HCT116 (cell line): ENCODE measurements around the gene GINS3. TPM values are rescaled to one million over a fixed set of nuclear protein-coding genes. Genes with fewer than 3 reads are reported as not detected.

ENCODE experiments used
- ATAC-seq: fragments of 200-7000 bp; cut with Tn5 transposase; 2 replicates; pipeline ENCODE4 v1.9.1; 2020; ENCODE audit warnings: mild to moderate bottlenecking, moderate library complexity
- Bru-seq: library from RNA; stranded (reverse); fragments of 400-500 nt; gene quantifications from one replicate; lab custom pipeline; 2021; lab: Mats Ljungman, UMichigan
- BruChase-seq, 2 experiments: library from RNA; stranded (reverse); fragments of 400-500 nt; gene quantifications; one replicate each; lab custom pipeline; 2021; lab: Mats Ljungman, UMichigan
- BruUV-seq: library from RNA; stranded (reverse); fragments of 400-500 nt; replicated peaks from 2 replicates; lab custom pipeline; 2021; lab: Mats Ljungman, UMichigan
- CTCF ChIA-PET: fragments of 300-600 bp; sonication (Branson Sonifier 250); formaldehyde crosslinking; loops from one replicate; lab custom pipeline; 2021; ENCODE audit warnings: antibody characterized with exemption; lab: Charles Lee
- POLR2A ChIA-PET: fragments of 300-600, 350-600 bp; sonication (Branson Sonifier 250); formaldehyde crosslinking; loops from one replicate; lab custom pipeline; 2021; ENCODE audit warnings: antibody characterized with exemption; lab: Charles Lee
- RAD21 ChIA-PET, 2 experiments: fragments of 300-600 bp; sonication (Branson Sonifier 250); formaldehyde crosslinking; loops; one replicate each; lab custom pipeline; 2023; ENCODE audit warnings: low total read pairs in 2 of 2; ENCODE audit not compliant: uncharacterized antibody in 2 of 2, unreplicated experiment in 2 of 2, low non-redundant PET in 1 of 2; lab: Charles Lee
- DNase-seq: peaks from one replicate; pipeline ENCODE4 v3.0.0-alpha.2; 2010; ENCODE audit warnings: low read depth, low spot score
- H2AFZ ChIP-seq: fragments of 200-600 bp; shearing (Covaris generic), sonication (generic); 2 replicates; pipeline ENCODE4 v1.6.1; 2017; ENCODE audit warnings: low read depth, mixed run types, mixed read lengths, antibody characterized with exemption, low read length; ENCODE audit not compliant: poor library complexity, severe bottlenecking
- H3K27ac ChIP-seq: 2 replicates; pipeline ENCODE4 v1.5.1; 2012; ENCODE audit warnings: low read depth, low read length
- H3K27me3 ChIP-seq: fragments of 200-600 bp; sonication (generic); 2 replicates; pipeline ENCODE4 v1.6.1; 2016; ENCODE audit warnings: mixed run types, low read length, mixed read lengths; ENCODE audit not compliant: insufficient read depth
- H3K36me3 ChIP-seq, 2 experiments: fragments of 200-500 bp in 1 of 2; fragments of 200-600 bp in 1 of 2; sonication (Bioruptor generic) in 1 of 2; sonication (generic) in 1 of 2; 2 replicates each; pipeline versions ENCODE4 v1.5.1 to v1.6.1; 2014 to 2016; ENCODE audit warnings: low read length in 2 of 2, inconsistent platforms in 1 of 2, mixed read lengths in 1 of 2, mixed run types in 1 of 2; ENCODE audit not compliant: insufficient read depth in 2 of 2, control insufficient read depth in 1 of 2
- H3K4me1 ChIP-seq, 2 experiments: fragments of 200-600 bp in 1 of 2; sonication (generic) in 1 of 2; 2 replicates each; pipeline versions ENCODE4 v1.5.1 to v1.6.1; 2012 to 2017; ENCODE audit warnings: low read length in 2 of 2, inconsistent platforms in 1 of 2, mild to moderate bottlenecking in 1 of 2, mixed read lengths in 1 of 2, mixed run types in 1 of 2, moderate library complexity in 1 of 2; ENCODE audit not compliant: insufficient read depth in 2 of 2, control insufficient read depth in 1 of 2
- H3K4me2 ChIP-seq: fragments of 200-600 bp; sonication (generic); 2 replicates; pipeline ENCODE4 v1.6.1; 2017; ENCODE audit warnings: mixed run types, low read length, mixed read lengths
- H3K4me3 ChIP-seq, 2 experiments: fragments of 200-600 bp in 1 of 2; sonication (generic) in 1 of 2; replicated peaks in 1 of 2; 2 replicates each; pipeline ENCODE4 v1.5.1; 2011 to 2016; ENCODE audit warnings: low read length in 2 of 2, control low read depth in 1 of 2, low read depth in 1 of 2, mild to moderate bottlenecking in 1 of 2, mixed read lengths in 1 of 2, mixed run types in 1 of 2
- H3K79me2 ChIP-seq: fragments of 200-600 bp; sonication (generic); 2 replicates; pipeline ENCODE4 v1.6.1; 2017; ENCODE audit warnings: mild to moderate bottlenecking, mixed run types, low read length, moderate library complexity, mixed read lengths; ENCODE audit not compliant: insufficient read depth
- H3K9ac ChIP-seq: fragments of 200-600 bp; sonication (generic); 2 replicates; pipeline ENCODE4 v1.6.1; 2016; ENCODE audit warnings: low read length, mixed read lengths
- H3K9me2 ChIP-seq: fragments of 200-600 bp; sonication (generic), shearing (Covaris generic); 2 replicates; pipeline ENCODE4 v1.6.1; 2017; ENCODE audit warnings: mixed run types, mild to moderate bottlenecking, moderate library complexity; ENCODE audit not compliant: insufficient read depth
- H3K9me3 ChIP-seq, 2 experiments: fragments of 200-500 bp in 1 of 2; fragments of 200-600 bp in 1 of 2; sonication (Bioruptor generic) in 1 of 2; sonication (generic) in 1 of 2; 2 replicates each; pipeline ENCODE4 v1.6.1; 2014 to 2017; ENCODE audit warnings: low read length in 2 of 2, mixed read lengths in 2 of 2, inconsistent platforms in 1 of 2, low read depth in 1 of 2, mild to moderate bottlenecking in 1 of 2, mixed run types in 1 of 2, moderate library complexity in 1 of 2; ENCODE audit not compliant: control insufficient read depth in 1 of 2, insufficient read depth in 1 of 2
- H4K20me1 ChIP-seq: fragments of 200-600 bp; sonication (generic), shearing (Covaris generic); 2 replicates; pipeline ENCODE4 v1.6.1; 2017; ENCODE audit warnings: mixed run types, mild to moderate bottlenecking, moderate library complexity; ENCODE audit not compliant: insufficient read depth
- CBX3 ChIP-seq: IDR thresholded peaks from 2 replicates; pipeline ENCODE4 v1.6.1; 2012; ENCODE audit warnings: low read depth
- CTCF ChIP-seq, 3 experiments: fragments of 200-600 bp in 1 of 3; sonication (generic) in 1 of 3; IDR thresholded peaks in 2 of 3; conservative IDR thresholded peaks in 1 of 3; 2 replicates each; pipeline ENCODE4 v1.5.1; 2012 to 2017; ENCODE audit warnings: low read depth in 2 of 3, low read length in 2 of 3, antibody characterized with exemption in 1 of 3, borderline replicate concordance in 1 of 3, control low read depth in 1 of 3, mild to moderate bottlenecking in 1 of 3, mixed read lengths in 1 of 3, mixed run types in 1 of 3, moderate library complexity in 1 of 3; ENCODE audit not compliant: insufficient read depth in 1 of 3
- ELF1 ChIP-seq: IDR thresholded peaks from 2 replicates; pipeline ENCODE4 v1.6.1; 2012; ENCODE audit warnings: low read depth, borderline replicate concordance
- EZH2phosphoT487 ChIP-seq: fragments of 200-600 bp; IDR thresholded peaks from 2 replicates; pipeline ENCODE4 v1.6.1; 2018; ENCODE audit warnings: antibody characterized with exemption, borderline replicate concordance
- FOSL1 ChIP-seq: IDR thresholded peaks from 2 replicates; pipeline ENCODE4 v1.6.1; 2012; ENCODE audit warnings: low read depth
- MAX ChIP-seq: IDR thresholded peaks from 2 replicates; pipeline ENCODE4 v1.6.1; 2012
- POLR2A ChIP-seq: IDR thresholded peaks from 2 replicates; pipeline ENCODE4 v1.7.0; 2011; ENCODE audit warnings: borderline replicate concordance; ENCODE audit not compliant: insufficient read depth, insufficient read length; ENCODE audit errors: extremely low read depth
- POLR2AphosphoS5 ChIP-seq: IDR thresholded peaks from 2 replicates; pipeline ENCODE4 v1.6.1; 2011; ENCODE audit warnings: mild to moderate bottlenecking, low read depth, low read length, moderate library complexity
- RAD21 ChIP-seq: IDR thresholded peaks from 2 replicates; pipeline ENCODE4 v1.6.1; 2012; ENCODE audit warnings: low read depth, mild to moderate bottlenecking
- SIN3A ChIP-seq: IDR thresholded peaks from 2 replicates; pipeline ENCODE4 v1.6.1; 2012; ENCODE audit warnings: low read depth
- SP1 ChIP-seq: IDR thresholded peaks from 2 replicates; pipeline ENCODE4 v1.6.1; 2012; ENCODE audit warnings: low read depth
- YY1 ChIP-seq: IDR thresholded peaks from 2 replicates; pipeline ENCODE4 v1.6.1; 2011; ENCODE audit warnings: low read length, low read depth, moderate library complexity, mild to moderate bottlenecking; ENCODE audit not compliant: insufficient replicate concordance; ENCODE audit errors: extremely low read depth
- ZFX ChIP-seq: fragments of 450-650 bp; IDR thresholded peaks from 2 replicates; pipeline ENCODE4 v1.6.1; 2017
- ZNF274 ChIP-seq: fragments of 200-500 bp; sonication (Bioruptor generic); IDR thresholded peaks from 2 replicates; pipeline ENCODE4 v1.6.1; 2014; ENCODE audit warnings: mild to moderate bottlenecking, low read depth, low read length, inconsistent platforms
- intact Hi-C: fragments of 100-400 bp; cut with micrococcal nuclease; formaldehyde crosslinking; loops from 2 replicates; pipeline ENCODE4 v1.10.0; 2022
- long read RNA-seq: library from polyadenylated mRNA; unstranded; transcript quantifications from one replicate; pipeline ENCODE4 v2.0.0, GENCODE V29; 2021; ENCODE audit not compliant: unreplicated experiment
- polyA plus RNA-seq: library from polyadenylated mRNA; unstranded; fragments of >200 nt; gene quantifications from 2 replicates; pipeline ENCODE4 v1.2.1, GENCODE V29; 2012; ENCODE audit warnings: missing spikeins
- total RNA-seq: library from RNA; stranded (reverse); gene quantifications from one replicate; pipeline ENCODE4 v1.2.1, GENCODE V29; 2021; ENCODE audit not compliant: unreplicated experiment
- TF ChIP-seq, protein P1 (sequence below): IDR thresholded peaks from 2 replicates; pipeline ENCODE4 v1.6.1; 2011; ENCODE audit warnings: mild to moderate bottlenecking, low read length, moderate library complexity; ENCODE audit not compliant: insufficient replicate concordance; ENCODE audit errors: extremely low read depth

GINS3 gene
- total RNA-seq (12.1 TPM), Bru-seq, nascent RNA (percentile 72 among the genes with signal in this experiment), BruChase-seq, experiment 1, labeled RNA remaining after a 6-hour chase (percentile 50 among the genes with signal in this experiment), BruChase-seq, experiment 2, labeled RNA remaining after a 2-hour chase (percentile 78 among the genes with signal in this experiment)
- 6.0 and 7.8 TPM in 2 replicates for polyA plus RNA-seq
- long read RNA-seq, transcript GINS3-201 (3 exons, 2,274 nt): major isoform, 11 of 21 reads
- long read RNA-seq, transcript GINS3-202 (2 exons, 1,932 nt): minor isoform, 7 of 21 reads
- long read RNA-seq, partial matches to known transcripts: 0 of 21 reads
- long read RNA-seq, other reads (novel, unspliced or antisense): 1 of 21 reads

GRCh38 chr16:58392215-58393137 is at the start of gene GINS3:
GINS3 (plus strand) TSS chr16:58392471; CDS start chr16:58392602, 131 bp downstream.
- ChIA-PET POLR2A (interaction anchor here (0.8 to 1.2 kb wide), 2 partner anchors 16 to 69 kb away, joined by 4 read pairs; no protein-coding TSS in a partner anchor), CTCF (interaction anchor here (0.8 to 1.2 kb wide), 2 partner anchors 26 to 95 kb away, joined by 3 to 5 read pairs; no protein-coding TSS in a partner anchor), RAD21 (no interaction called here)
- peak within 1 kb of the TSS; percentile 79 for H3K4me2 ChIP-seq
- peaks cover 26% of the 10 kb centered on the region for H3K79me2 ChIP-seq
- H3K9ac ChIP-seq: peak within 1 kb of the TSS; percentile 91
- intact Hi-C loops: no loop called here
- no peaks in the 10 kb centered on the region for H4K20me1 ChIP-seq
- ATAC-seq: peak; percentile 95
- no peaks in the 10 kb centered on the region for H3K9me2 ChIP-seq
- no peaks in the 10 kb centered on the region; a peak in 1 of 4 replicates for H3K36me3 ChIP-seq
- DNase-seq: peak; percentile 86
- no peaks in the 10 kb centered on the region for H3K27me3 ChIP-seq
- peak within 1 kb of the TSS; percentile 47 for H2AFZ ChIP-seq
- H3K4me1 ChIP-seq: peaks cover 3 to 17% of the 10 kb centered on the region in 2 experiments; a peak in 3 of 4 replicates
- H3K4me3 ChIP-seq: peak within 1 kb of the TSS; percentile 73 to 94
- no peaks in the 10 kb centered on the region for H3K9me3 ChIP-seq
- peak within 1 kb of the TSS; percentile 85 for H3K27ac ChIP-seq
- BruUV-seq: TSS peak; percentile 97
- TF ChIP-seq RAD21 (no peak), ZFX (peak; percentile 67), SIN3A (peak; percentile 50), POLR2A (no peak), POLR2AphosphoS5 (peak; percentile 75), MAX (peak; percentile 89), ZNF274 (no peak), FOSL1 (no peak), EZH2phosphoT487 (no peak), CTCF (IDR thresholded peaks at IDR 0.05 in 2 of 3, conservative IDR thresholded peaks at IDR 0.05 in 1 of 3; ENCODE audit: borderline replicate concordance in 1 of 3, insufficient read depth in 1 of 3, low read depth in 2 of 3, low read length in 2 of 3) (no peak), CBX3 (peak; percentile 92), ELF1 (peak; percentile 44), YY1 (peak; percentile 84), SP1 (peak; percentile 85)
- TF ChIP-seq, protein P1, sequence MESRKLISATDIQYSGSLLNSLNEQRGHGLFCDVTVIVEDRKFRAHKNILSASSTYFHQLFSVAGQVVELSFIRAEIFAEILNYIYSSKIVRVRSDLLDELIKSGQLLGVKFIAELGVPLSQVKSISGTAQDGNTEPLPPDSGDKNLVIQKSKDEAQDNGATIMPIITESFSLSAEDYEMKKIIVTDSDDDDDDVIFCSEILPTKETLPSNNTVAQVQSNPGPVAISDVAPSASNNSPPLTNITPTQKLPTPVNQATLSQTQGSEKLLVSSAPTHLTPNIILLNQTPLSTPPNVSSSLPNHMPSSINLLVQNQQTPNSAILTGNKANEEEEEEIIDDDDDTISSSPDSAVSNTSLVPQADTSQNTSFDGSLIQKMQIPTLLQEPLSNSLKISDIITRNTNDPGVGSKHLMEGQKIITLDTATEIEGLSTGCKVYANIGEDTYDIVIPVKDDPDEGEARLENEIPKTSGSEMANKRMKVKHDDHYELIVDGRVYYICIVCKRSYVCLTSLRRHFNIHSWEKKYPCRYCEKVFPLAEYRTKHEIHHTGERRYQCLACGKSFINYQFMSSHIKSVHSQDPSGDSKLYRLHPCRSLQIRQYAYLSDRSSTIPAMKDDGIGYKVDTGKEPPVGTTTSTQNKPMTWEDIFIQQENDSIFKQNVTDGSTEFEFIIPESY: no peak
